GM21447 (cell line): ENCODE data around the gene KCND1.
"Not testable (repeated sequence)": the region's sequence is repeated elsewhere in the genome, so short reads cannot be mapped to it uniquely, and the experiment has no call there.

Source experiments
- ATAC-seq: cut with Tn5 transposase; IDR thresholded peaks from one replicate; pipeline ENCODE4 v1.9.1; 2021; ENCODE audit not compliant: unreplicated experiment

The KCND1 gene

DNA sequence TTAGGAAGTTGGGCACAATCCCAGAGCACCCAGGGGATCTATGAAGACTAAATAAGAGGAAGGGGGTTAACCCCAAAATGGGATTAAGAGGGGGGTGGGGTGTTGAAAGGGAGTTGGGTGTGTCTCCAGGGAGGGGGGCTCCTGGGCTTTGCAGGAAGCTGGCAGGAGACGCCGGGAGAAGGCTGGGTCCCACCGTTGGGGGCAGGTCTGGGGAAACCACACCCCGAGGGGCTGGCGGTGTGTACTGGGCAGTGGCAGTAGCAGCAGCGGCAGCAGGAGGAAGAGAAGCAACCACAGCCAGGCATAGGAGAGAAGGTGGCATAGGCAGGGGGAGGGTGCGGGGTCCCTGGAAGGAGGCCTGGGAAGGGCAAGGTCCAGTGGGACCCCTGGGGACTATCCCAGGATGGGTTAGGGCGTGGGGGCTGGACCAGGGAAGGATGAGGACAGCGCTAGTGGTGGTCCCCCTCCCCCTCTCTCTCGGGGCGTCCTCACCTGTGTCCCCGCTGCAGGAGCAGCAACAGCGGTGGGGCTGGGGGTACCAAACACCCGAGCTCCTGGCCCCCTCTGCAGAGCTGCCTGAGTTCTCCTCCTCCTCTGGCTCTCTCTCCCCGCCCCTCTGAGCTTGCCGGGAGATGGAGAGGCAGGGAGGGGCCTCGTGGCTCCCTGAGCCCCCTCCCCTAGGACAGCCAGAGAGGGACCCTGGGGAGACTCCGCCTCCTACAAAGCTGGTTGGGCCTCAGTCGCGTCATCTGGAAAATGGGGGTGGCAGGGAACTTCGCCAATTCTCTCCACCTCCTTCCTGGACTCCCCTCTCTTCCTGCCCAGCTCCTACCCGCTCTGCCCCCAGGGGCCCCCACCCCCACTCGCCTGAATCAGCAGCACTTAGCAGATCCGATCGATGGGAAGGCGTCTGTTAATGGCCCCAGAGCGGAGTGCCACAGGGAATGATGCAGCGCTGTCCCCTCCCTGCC is at the start of gene KCND1:
Gene KCND1, minus strand, starts transcription at position 596 of the 971 bp plus-strand sequence. CDS start 1,573 bp downstream, outside the sequence.
- ATAC-seq: no peak

DNA sequence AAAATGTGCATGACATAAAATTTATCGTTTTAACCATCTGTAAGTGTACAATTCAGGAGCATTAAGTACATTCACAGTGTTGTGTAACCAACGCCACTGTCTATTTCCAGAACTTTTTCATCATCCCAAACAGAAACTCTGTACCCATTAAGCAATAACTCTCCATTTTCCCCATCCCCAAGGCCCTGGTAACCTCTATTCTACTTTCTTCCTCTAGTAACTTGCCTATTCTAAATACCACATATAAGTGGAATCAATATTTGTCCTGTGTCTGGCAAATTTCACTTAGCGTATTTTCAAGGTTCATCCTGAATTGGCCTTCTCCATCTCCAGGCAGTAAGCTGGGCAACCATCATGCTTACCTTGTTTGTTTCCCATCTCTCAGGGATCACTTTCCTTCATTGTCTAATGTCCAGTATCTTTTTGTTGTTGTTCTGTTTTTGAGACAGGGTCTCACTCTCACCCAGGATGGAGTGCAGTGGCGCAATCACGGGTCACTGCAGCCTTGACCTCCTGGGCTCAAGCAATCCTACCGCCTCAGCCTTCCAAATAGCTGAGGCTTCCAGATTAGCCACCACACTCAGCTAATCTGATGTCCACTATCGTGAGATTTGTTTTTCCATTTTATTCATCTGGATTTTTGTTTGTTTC is 48.1 kb upstream of the KCND1 start:
- ATAC-seq: no peak

DNA sequence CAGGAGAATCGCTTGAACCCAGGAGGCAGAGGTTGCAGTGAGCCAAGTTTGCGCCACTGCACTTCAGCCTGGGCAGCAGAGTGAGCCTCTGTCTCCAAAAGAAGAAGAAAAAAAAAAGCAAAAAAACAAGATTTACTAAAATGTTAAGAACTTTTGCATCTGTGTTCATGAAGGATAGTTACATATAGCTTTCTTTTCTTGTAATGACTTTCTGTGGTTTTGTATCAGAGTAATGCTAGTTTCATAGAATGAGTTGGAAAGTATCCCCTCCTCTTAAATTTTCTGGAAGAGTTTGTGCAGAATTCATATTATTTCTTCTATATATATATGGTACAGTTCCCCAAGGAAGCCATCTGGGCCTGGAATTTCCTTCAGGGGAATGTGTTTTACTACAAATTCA is 47.4 kb upstream of the KCND1 start:
- ATAC-seq: no peak

DNA sequence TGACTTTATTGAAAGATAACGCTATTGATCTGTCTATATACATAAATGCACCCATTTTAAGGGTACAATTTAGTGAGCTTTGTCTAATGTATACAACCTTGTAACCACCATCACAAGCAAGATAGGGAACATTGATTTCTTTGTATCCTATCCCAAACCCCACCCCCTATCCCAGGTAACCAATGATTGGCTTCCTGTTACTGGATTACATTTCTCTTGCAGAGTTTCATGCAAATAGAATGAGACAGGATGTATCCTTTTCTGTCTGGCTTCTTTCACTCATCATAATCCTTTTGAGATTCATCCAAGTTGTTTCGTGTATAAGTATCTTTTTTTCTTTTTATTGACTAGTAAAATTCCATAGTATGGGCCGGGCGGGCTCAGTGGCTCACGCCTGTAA is 32.1 kb upstream of the KCND1 start:
- no peak for ATAC-seq

DNA sequence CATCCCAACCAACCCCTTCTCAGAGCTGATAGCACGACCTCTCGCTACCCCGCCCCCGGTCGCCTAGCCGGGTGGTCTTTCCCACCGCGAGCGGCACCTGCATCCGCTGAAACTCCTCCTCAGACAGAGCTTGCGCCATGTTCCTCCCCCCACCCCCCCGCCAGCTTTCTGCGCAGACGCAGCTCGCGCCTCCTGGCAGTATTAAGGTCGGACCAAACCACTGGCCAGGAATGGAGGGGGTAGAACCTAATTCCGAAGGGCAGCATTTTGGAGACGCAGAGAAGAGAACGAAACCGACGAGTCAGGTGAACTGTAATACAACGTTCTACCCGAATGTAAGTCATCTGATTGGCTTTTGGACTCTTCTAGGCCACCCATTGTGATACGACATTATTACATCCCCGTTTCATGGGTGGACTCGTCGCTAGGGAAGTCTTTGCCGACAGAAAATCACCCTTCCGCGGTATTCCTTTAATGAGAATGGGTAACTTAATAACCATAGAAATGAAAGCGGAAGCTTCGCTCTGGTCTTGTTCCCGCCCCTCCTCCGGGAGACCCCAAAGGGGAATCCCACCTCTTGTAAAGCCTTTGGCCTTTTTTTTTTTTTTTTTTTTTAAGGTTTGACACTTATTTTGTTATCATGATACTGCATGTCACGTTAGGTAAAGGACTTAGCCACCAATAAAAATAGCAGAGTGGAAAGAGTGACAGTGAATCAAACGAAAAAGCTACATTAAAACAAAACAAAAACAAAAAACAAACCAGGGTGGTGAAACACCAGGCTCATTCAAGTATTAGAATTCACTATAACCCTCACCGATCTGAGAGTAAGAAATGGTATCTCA is 30.7 kb upstream of the KCND1 start, which contains the start of gene GRIPAP1:
Gene GRIPAP1, minus strand, starts transcription at position 174 of the 845 bp plus-strand sequence. Its CDS starts 35 bp downstream, at position 139.
- ATAC-seq: peak; percentile 77

DNA sequence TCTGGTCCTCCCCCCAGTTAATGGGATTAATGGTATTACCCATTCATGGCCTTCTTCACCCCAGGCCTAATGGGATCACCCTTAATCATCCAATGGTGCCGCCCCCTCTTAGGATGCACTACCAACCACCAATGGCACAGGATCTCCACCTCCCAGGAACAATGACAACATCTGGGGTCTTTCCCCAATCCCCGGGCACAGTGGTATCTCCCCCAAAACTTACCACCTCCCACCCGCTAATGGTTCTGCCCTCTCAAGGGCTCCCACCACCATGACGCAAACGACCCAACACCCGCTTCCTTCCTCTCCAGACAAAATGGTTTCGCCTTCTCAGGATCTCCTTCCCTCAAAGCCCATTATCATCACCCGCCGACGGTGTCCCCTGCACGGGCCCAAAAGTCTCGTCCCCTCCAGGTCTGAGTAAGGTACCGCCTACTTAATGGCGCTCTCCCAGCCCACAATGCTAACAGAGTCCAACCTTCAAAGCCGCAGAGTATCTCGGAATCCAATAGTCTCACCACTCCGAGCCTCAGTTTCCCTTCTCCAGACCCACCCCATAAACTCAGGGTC is 30.0 kb upstream of the KCND1 start:
- ATAC-seq: no peak

DNA sequence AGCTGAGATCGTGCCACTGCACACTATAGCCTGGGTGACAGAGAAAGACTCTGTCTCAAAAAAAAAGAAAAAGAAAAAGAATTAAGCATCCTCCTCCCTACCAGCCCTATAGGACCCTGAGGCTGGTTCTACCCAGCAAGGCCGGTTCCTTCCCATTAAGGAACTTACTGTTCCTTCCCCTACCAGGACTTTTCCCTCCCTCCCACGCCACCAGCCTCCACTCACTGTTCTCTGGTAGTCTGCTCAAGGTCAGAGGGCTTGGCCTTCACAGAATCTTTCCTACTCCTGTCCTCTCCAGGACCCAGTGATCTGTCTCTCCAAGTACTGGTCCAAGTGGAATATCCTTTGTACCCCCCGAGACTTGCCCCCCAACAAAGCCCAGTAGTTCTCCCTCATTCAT is 29.0 kb upstream of the KCND1 start:
- ATAC-seq: no peak

DNA sequence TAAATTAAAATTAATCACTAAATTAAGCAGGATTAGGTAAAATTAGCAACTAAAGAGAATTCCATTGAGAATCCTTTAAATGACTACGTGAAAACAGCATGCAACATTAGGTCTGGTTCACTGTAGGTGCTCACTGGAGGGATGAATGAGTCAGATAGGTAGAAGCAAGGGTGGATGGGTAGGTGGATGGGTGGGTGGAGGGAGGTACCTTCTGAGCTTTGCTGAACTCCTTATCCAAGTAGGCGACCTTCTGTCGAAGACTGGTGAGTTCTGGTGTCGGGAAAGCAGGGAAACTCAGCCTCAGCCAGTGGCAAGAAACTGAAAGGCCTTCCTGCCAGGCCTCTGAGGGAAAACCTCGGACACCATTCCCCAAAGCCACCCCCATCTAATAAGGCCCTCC is 27.4 kb upstream of the KCND1 start:
- no peak for ATAC-seq

DNA sequence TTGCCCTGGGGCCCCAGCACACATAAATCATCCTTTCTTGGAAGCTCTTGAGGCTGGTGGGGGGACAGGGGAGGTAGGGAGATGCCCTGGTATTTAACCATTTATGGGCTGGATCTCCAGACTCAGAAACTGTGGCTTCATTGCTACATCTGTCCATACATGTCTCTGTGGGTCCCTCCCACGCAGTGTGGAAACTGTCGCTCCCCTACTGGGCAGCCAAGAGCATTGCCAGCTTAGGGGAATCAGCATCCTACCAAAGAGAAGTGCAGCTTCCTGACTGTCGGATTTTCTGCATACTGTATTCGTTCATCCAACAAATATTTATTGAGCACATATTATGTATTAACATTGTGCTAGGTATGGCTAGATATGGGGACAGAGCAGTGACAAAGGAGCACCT is 26.7 kb upstream of the KCND1 start:
- ATAC-seq: no peak

DNA sequence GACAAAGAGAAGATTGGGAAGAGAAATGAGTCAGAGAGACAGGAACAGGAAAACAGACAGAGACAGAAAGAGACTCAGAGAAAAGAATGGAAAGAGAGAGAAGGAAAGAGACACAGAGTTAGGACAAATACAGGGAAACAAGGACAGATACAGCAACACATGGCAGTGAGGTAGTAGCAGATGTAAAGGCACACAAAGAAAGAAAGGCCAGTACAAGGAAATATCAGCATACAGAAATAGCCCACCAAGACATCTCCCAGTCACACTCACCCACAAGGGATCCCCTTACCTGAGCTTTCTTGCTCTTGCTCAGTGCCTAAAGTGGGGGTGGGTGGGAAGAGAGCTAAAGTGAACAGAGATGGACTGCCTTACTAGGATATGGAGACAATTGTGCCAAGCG is 26.2 kb upstream of the KCND1 start:
- ATAC-seq: no peak

DNA sequence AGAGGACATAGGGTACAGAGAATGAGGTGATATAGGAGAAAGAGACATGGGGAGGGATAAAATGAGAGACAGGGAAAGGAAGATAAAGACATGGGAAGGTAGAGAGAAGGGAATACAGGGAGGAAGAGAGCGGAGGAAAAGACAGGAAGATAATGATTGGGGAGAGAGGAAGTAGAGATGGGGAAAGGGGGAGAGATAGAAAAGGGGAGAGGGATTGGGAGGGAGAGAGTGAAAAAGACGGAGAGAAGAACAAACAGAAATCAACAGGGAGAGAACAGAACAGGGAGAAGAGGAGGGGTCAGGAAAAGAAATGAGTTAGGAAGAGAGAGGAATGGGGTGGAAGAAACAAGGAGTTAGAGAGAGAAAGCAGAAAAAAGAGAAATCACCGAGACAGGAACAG is 25.8 kb upstream of the KCND1 start:
- no peak for ATAC-seq

DNA sequence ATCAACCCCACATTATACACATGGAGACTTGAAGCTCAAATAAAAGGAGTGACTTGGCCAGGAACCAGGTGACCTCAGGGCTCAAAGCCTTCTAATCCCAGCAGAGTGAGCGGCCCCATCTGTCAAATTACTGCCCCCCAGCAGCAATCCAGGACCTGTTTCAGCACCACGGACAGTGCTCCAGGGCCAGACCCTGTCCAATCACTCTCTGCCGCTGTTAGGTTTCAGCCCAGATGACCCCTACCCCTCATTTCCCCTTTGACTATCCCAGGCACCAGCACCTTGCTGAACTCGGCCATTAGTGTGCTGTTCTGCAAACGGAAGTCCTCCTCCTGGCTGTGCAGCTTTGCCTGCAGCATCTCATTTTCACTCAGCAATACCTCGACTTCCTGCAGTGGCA is 25.3 kb upstream of the KCND1 start:
- ATAC-seq: no peak

DNA sequence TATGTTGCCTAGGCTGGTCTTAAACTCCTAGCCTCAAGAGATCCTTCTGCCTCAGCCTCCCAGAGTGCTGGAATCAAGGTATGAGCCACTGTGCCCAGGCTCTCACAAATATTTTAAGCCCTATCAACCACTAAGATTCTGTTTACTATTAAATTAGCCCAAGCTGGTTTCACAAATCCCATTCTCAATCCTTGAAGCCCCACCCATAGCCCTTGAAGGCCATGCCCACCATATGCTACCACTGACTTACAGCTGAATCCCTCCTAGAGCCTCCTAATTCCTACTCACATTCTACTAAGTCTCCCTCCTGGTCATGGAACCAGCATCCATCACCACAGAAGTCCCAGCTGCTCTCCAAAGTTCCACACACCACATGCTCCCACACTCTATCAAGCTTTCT is 20.7 kb upstream of the KCND1 start:
- ATAC-seq: no peak

DNA sequence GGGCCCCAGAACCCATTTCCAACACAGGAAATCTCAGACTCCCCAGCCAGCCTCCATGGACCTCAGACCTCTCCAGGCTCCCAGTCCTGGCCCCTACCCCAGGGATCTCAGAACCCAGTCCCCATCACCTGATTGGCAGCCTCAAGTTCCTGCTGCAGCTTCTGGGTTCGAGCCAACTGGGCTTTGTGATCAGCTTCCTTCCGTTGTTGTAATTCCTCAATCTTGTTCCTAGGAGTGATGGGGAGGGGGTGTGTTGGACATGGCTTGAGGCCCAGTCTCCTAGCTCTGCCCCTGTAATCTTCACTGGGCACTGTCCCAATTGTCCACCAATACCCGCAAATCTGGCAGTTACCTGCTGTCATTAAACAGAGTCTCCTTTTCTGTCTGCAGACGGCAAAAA is 17.8 kb upstream of the KCND1 start:
- no peak for ATAC-seq

DNA sequence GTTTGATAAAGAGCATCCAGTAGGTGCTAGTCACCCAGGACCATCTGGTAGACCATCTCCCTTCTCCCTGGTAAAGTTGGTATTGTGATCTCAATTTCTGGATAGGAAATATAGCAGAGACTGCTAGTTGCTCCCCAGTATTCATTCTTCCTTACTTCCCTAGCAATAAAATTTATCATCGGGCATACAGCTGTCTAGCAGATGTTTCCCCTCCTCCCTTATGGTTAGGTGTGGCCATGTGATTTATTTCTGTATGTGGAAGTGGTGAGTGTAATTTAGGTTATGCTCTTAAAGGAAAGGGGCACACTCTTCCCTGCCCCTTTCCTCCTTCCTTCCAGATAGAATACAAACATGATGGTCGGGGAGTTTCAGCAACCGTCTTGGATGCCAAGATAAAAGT is 12.3 kb upstream of the KCND1 start:
- no peak for ATAC-seq

DNA sequence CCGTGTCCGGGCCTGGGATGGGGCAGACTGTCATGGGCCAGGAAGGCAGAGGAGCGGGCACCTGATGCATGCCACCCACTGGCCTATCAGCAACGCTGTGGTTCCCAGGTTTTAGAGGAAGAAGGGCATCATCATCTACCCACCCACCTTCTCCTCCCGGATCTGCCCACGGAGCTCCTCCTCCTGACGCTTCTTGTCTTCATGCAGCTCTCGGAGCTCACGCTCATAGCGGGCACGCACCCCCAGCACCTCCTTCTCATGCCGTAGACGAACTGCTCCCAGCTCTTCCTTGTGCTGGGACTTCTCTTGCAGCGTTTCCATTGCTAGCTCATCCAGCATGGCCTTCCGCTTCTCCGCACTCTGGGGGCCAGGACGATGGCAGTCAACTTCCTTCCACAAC is 11.4 kb upstream of the KCND1 start:
- no peak for ATAC-seq

DNA sequence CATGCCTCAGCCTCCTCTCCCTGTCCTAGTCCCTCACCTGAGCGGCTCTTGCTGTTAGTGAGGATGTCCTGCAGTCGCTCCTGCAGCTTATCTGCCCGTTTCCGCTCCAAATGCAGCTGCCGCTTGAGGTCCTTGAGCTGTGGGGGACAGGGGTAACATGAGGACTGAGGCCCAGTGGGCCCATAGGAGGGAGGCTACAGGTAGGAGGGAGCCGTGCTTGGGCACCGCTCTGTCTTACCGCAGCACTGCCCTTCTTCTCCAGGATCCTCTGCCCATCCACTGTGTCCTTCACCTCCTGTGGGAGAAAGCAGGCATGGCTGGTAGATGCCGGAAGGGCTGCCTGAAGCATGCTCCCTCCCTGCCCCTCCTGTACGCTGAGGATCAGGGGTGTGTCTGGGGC is 9.5 kb upstream of the KCND1 start:
- no peak for ATAC-seq

DNA sequence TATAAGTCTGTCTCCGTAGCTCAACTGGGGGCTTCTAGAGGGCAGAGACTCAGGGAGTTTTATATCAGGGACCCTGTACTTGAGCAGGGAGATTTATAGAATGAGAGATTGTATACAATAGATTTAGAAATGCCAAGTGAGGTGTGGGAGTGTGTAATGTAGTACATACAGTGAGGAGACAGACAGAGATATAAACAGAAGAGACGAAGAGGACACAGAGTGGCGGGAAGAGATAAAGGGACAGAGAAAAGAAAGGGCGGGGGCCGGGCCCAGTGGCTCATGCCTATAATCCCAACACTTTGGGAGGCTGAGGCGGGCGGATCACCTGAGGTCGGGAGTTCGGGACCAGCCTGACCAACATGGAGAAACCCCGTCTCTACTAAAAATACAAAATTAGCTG is 8.7 kb upstream of the KCND1 start:
- not testable (repeated sequence) for ATAC-seq

DNA sequence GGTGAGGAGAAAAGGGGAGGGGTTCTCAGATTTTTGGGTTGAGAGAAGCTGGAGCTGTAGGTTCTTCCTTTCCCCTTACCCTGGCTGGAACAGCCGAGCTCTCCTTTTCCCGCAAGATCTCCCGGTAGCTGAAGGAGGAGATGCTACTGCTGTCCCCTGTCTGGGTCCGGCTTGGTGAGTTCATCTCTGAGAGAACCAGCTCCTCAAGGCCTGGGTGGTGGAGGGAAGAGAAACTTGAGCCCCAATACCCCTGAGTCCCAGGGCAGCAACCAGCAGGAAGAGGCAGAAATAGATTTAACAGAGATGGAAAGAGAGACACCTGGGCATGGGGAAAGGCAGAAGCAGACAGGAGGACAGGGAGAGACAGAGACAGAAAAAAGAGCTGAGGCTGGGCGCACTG is 6.6 kb upstream of the KCND1 start:
- no peak for ATAC-seq

DNA sequence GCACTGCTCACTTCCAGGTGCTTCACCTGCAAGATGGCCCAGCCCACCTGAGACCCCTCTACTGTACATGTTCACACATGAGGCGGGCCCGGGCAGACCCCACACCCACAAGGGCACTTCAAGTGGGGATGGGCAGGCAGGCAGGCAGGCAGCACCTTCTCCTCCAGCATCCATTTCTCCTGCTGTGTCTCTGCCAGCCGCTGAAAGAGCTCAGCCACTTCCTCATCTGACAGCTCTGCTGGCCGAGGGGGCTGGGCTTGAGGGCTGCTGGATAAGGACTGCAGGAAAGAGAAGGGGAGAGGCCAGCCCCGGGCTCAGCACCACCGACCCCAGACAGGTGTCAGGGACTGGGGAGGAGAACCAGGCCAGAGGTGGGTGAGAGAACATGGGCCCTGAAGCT is 4.4 kb upstream of the KCND1 start:
- no peak for ATAC-seq

DNA sequence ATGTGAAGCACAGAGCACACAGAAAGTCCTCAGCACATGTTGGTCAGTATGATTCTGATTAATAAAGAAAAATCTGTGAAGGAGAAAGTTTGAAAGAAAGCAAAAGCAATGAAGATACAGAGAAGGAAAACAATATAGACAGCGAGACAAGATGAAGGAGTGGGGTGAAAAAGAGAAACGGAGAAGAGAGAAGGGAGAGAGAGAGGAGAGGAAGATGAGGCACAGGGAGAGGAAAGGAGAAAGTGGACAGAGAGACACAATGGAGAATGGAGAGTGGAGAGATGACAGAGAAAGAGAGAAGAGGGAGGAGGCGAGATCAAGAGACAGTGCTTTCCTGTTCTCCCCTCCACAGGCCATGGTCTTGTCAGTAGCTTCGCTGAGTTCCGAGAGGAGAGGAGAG is 3.9 kb upstream of the KCND1 start:
- ATAC-seq: no peak
